HG02943 (cell line): Measurements from ENCODE around the gene POU2AF1.
"Not testable (repeated sequence)": the region's sequence is repeated elsewhere in the genome, so short reads cannot be mapped to it uniquely, and the experiment has no call there.

Experiments
- ATAC-seq: cut with Tn5 transposase; IDR thresholded peaks from one replicate; pipeline ENCODE4 v1.9.1; 2021; ENCODE audit warnings: mild to moderate bottlenecking, low read depth, moderate library complexity; ENCODE audit not compliant: unreplicated experiment

POU2AF1 gene

GRCh38 chr11:111326824-111327223, 52.3 kb downstream of the POU2AF1 start:
- ATAC-seq = no peak

GRCh38 chr11:111325259-111325658, 53.8 kb downstream of the POU2AF1 start:
- ATAC-seq = no peak

GRCh38 chr11:111324277-111324720, 54.8 kb downstream of the POU2AF1 start:
- ATAC-seq = no peak

GRCh38 chr11:111322534-111322933, 56.5 kb downstream of the POU2AF1 start:
- no peak for ATAC-seq

GRCh38 chr11:111320728-111321568, 58.1 kb downstream of the POU2AF1 start:
- ATAC-seq = no peak

GRCh38 chr11:111320199-111320598, 58.9 kb downstream of the POU2AF1 start:
- ATAC-seq = not testable (repeated sequence)

- no peak for ATAC-seq
Observed at GRCh38 chr11:111319296-111319695, 59.8 kb downstream of the POU2AF1 start.

- no peak for ATAC-seq
Observed at GRCh38 chr11:111312076-111312475, 67.0 kb downstream of the POU2AF1 start.

GRCh38 chr11:111310723-111311122, 68.4 kb downstream of the POU2AF1 start:
- no peak for ATAC-seq

GRCh38 chr11:111310088-111310487, 69.0 kb downstream of the POU2AF1 start:
- no peak for ATAC-seq

- ATAC-seq = no peak
Observed at GRCh38 chr11:111309215-111309915, 69.7 kb downstream of the POU2AF1 start.

GRCh38 chr11:111308140-111308539, 70.9 kb downstream of the POU2AF1 start:
- ATAC-seq = no peak

- ATAC-seq = no peak
Observed at GRCh38 chr11:111307472-111308108, 71.5 kb downstream of the POU2AF1 start.

- no peak for ATAC-seq
Observed at GRCh38 chr11:111306321-111306720, 72.8 kb downstream of the POU2AF1 start.

- no peak for ATAC-seq
Observed at GRCh38 chr11:111305876-111306275, 73.2 kb downstream of the POU2AF1 start.

- no peak for ATAC-seq
Observed at GRCh38 chr11:111305162-111305802, 73.8 kb downstream of the POU2AF1 start.

- no peak for ATAC-seq
Observed at GRCh38 chr11:111303461-111303860, 75.6 kb downstream of the POU2AF1 start.

- ATAC-seq = no peak
Observed at GRCh38 chr11:111302298-111302697, 76.8 kb downstream of the POU2AF1 start.
